Small intestine (tissue), 7 donors: ENCODE data around the gene GRIFIN. TPM values are rescaled to one million over a fixed set of nuclear protein-coding genes. Genes with fewer than 3 reads are reported as not detected.

Experiments
- DNase-seq, 2 donors: peaks; one replicate each; pipeline versions ENCODE4 v3.0.0 to v3.0.0-alpha.2; 2013
- FAIRE-seq: peaks from 2 replicates; lab custom pipeline; 2012; peaks lifted over from hg19 to GRCh38; lab: Jason Lieb, UNC
- H3K27ac ChIP-seq, 3 donors: one replicate each; pipeline ENCODE4 v1.5.1; 2013; ENCODE audit warnings: low read length in 2 of 3, mild to moderate bottlenecking in 2 of 3, control low read depth in 1 of 3, inconsistent platforms in 1 of 3, low read depth in 1 of 3, moderate library complexity in 1 of 3
- H3K27me3 ChIP-seq, 3 donors: one replicate each; pipeline ENCODE4 v1.6.1; 2013; ENCODE audit warnings: low read length in 3 of 3, inconsistent platforms in 1 of 3; ENCODE audit not compliant: control insufficient read depth in 3 of 3, insufficient read depth in 3 of 3
- H3K36me3 ChIP-seq, 3 donors: one replicate each; pipeline ENCODE4 v1.6.1; 2013; ENCODE audit warnings: low read length in 3 of 3, inconsistent platforms in 1 of 3, low read depth in 1 of 3, mild to moderate bottlenecking in 1 of 3, moderate library complexity in 1 of 3; ENCODE audit not compliant: control insufficient read depth in 3 of 3, insufficient read depth in 2 of 3
- H3K4me1 ChIP-seq, 3 donors: one replicate each; pipeline ENCODE4 v1.6.1; 2013; ENCODE audit warnings: low read length in 2 of 3, inconsistent platforms in 1 of 3, low read depth in 1 of 3, mild to moderate bottlenecking in 1 of 3, moderate library complexity in 1 of 3; ENCODE audit not compliant: control insufficient read depth in 3 of 3, insufficient read depth in 2 of 3
- H3K4me3 ChIP-seq, 3 donors: one replicate each; pipeline ENCODE4 v1.5.1; 2013; ENCODE audit warnings: low read length in 3 of 3, control low read depth in 1 of 3, inconsistent platforms in 1 of 3, low read depth in 1 of 3, mild to moderate bottlenecking in 1 of 3, moderate library complexity in 1 of 3
- H3K9me3 ChIP-seq, 2 donors: one replicate each; pipeline ENCODE4 v1.6.1; 2013; ENCODE audit warnings: low read depth in 1 of 2, low read length in 1 of 2; ENCODE audit not compliant: control insufficient read depth in 2 of 2, insufficient read depth in 1 of 2
- WGBS, 3 donors: extraction: QIAGEN DNeasy Blood & Tissue Kit; methylation state at CpG; one replicate each; pipeline ENCODE4 v1.1.7; 2013; 5-methylcytosine and 5-hydroxymethylcytosine counted together
- polyA plus RNA-seq, 4 donors: library from polyadenylated mRNA; stranded (reverse) in 3 of 4; unstranded in 1 of 4; fragments of 200-250 nt in 3 of 4; fragments of 120-200 nt in 1 of 4; gene quantifications; one replicate each; pipeline versions ENCODE4 v1.2.1 to v1.2.3, GENCODE V29; 2013
- donor health status: healthy with polysubstance abuse.
- donor health status: control.
- donor health status: control.
- donor health status: Bipolar disorder and iron deficiency.
- donor health status: healthy.

The GRIFIN gene
- polyA plus RNA-seq, 4 donors: not detected

DNA sequence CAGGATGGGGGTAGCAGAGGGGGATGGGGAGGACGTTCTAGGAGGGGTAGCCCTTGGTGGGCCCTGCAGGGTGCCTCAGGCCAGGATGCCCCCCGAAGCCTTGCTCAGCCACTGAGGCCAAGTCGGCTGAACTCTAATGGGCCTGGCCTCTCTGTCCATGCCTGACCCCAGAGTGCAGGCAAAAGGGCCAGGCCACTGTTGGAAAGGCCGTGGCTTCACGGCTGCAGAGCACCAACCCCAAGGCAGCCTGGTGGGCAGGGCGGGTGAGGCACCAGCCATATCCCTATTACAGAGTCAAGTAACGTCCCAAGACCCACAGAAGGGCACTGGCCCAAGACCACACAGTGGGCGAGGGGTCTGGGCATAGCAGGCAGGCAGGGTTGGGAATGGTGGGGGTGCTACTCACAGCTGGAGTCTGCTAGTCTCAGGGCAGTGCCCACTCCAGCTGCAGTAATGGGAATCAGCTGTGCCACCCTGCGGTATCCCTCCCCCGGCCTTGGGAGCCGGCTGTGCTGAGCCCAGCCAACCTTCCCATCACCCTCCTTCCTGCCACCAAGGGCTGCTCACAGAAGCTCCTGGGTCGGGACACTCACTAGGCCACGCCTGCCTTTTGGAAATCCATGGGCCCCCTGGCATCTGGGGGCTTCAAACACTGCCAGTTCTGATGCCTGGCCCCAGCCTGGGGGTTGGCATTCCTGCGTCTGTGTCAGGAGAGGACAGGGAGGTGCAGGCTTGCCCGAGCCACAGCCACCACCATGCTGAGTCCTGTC is 39.4 kb upstream of the GRIFIN start:
- no peak overlapping the region for H3K27ac ChIP-seq
- FAIRE-seq (no peak), DNase-seq (no peak)
- peaks cover 3 to 38% (median 9%) of the 10 kb centered on the region in 3 donors for H3K4me1 ChIP-seq
- H3K27me3 ChIP-seq: peaks cover 0 to 12% (median 0%) of the 10 kb centered on the region in 3 donors
- 84 to 90% (median 88%) methylated on average over 15 of the region's 15 CpGs for WGBS, 3 donors
- H3K36me3 ChIP-seq: no peaks in the 10 kb centered on the region
- no peak overlapping the region for H3K4me3 ChIP-seq
- no peaks in the 10 kb centered on the region for H3K9me3 ChIP-seq

- Histone ChIP-seq H3K4me3 (no peak overlapping the region), H3K27ac (no peak overlapping the region), H3K27me3 (peaks cover 0 to 12% (median 0%) of the 10 kb centered on the region in 3 donors), H3K9me3 (no peaks in the 10 kb centered on the region), H3K4me1 (peaks cover 3 to 40% (median 9%) of the 10 kb centered on the region in 3 donors), H3K36me3 (no peaks in the 10 kb centered on the region)
- DNase-seq (no peak), FAIRE-seq (no peak)
- WGBS, 3 donors: 77 to 94% (median 86%) methylated on average over 9 of the region's 9 CpGs
These were observed 38.5 kb upstream of the GRIFIN start for GRCh38 chr7:2514473-2515423.

DNA sequence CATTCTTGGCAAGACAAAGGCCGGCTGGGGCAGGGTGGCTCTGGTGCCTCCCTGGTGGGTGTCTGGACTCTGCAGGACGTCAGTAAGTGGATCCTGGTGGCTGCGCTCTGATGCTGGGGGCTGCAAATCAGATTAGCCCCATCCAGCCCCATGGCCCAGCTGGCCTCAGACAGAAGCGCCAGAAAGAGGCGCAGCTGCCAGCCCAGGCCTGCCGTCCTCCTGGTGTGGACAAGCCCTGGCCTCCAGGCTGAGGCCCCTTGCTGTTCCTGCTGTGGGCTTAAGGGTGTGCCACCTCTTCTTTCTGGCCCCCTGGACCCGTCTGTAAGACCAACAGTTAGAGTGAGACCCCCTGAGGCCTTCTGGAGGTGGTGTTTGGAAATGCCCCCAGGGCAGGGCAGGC is 37.5 kb upstream of the GRIFIN start:
- DNase-seq (no peak), FAIRE-seq (no peak)
- peak overlapping the region in 1 of 3 donors; percentile 7 for H3K27ac ChIP-seq
- H3K36me3 ChIP-seq: no peaks in the 10 kb centered on the region
- no peak overlapping the region for H3K4me3 ChIP-seq
- H3K9me3 ChIP-seq: no peaks in the 10 kb centered on the region
- 90 to 93% (median 90%) methylated on average over 7 of the region's 7 CpGs for WGBS, 3 donors
- H3K4me1 ChIP-seq: peaks cover 3 to 39% (median 11%) of the 10 kb centered on the region in 3 donors
- peaks cover 0 to 8% (median 0%) of the 10 kb centered on the region in 3 donors for H3K27me3 ChIP-seq

GRCh38 chr7:2512713-2513112 is 36.5 kb upstream of the GRIFIN start:
- Histone ChIP-seq H3K9me3 (no peaks in the 10 kb centered on the region), H3K36me3 (no peaks in the 10 kb centered on the region), H3K27me3 (no peaks in the 10 kb centered on the region), H3K4me1 (peaks cover 3 to 37% (median 11%) of the 10 kb centered on the region in 3 donors), H3K4me3 (no peak overlapping the region), H3K27ac (peak overlapping the region in 1 of 3 donors; percentile 51)
- DNase-seq (no peak), FAIRE-seq (no peak)
- WGBS, 3 donors: 62 to 75% (median 66%) methylated on average over 3 of the region's 3 CpGs

- no peak for DNase-seq
- Histone ChIP-seq H3K27me3 (no peaks in the 10 kb centered on the region), H3K4me3 (no peak overlapping the region), H3K9me3 (no peaks in the 10 kb centered on the region), H3K36me3 (no peaks in the 10 kb centered on the region), H3K27ac (peak overlapping the region in 2 of 3 donors; percentile 24 to 51), H3K4me1 (peaks cover 3 to 39% (median 11%) of the 10 kb centered on the region in 3 donors)
- WGBS, 3 donors: 5 to 33% (median 28%) methylated on average over 11 to 12 of the region's 12 CpGs
- FAIRE-seq: no peak
These were observed 36.0 kb upstream of the GRIFIN start for GRCh38 chr7:2512179-2512661.

- Histone ChIP-seq H3K27me3 (no peaks in the 10 kb centered on the region), H3K36me3 (no peaks in the 10 kb centered on the region), H3K4me1 (peaks cover 3 to 38% (median 11%) of the 10 kb centered on the region in 3 donors), H3K4me3 (no peak overlapping the region), H3K9me3 (no peaks in the 10 kb centered on the region), H3K27ac (peak overlapping the region in 2 of 3 donors; percentile 24 to 51)
- WGBS, 3 donors: 28 to 37% (median 37%) methylated on average over 18 of the region's 18 CpGs
- FAIRE-seq: no peak
- no peak for DNase-seq
These were observed 35.6 kb upstream of the GRIFIN start for GRCh38 chr7:2511769-2512168.

DNA sequence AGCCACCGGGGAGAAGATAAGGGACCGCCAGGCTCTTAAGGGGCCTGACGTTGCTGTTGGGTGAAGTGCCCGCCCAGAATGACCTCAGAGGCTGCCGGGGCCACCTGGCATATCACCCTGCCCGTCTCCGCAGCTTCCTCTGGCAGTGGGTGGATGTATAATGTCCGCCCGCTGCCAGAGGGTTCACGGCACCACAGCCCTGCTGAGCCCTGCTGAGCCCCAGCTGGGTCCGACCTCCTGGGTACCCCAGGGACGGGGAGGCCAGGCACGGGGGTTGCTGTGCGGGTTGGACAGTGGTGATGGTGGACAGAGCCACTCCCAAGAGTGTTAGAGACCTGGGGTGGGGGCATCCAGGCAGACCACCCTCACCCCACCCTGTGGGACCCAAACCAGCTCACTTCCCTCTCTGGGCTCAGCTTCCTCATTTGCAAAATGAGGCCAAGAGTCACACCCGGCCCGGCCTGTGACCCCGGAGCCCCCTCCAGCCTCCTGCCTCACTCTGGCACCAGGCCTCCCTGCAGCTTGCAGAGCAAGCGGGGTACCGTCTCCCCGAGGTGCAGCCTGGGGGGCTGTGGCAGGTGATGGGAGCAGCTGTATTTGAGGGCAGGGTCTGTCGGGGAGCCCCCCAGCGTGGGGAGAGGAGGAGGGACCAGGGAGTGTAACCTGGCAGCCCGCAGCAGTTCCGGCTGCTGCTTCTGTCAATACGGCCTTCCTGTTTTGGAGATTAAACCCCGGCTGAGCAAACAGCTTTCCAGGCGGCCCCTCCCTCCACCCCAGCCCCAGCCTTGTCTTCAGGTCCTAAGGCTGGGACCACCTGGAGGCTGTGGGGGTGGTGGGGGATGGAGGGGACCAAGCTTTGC is 34.9 kb upstream of the GRIFIN start:
- Histone ChIP-seq H3K4me1 (peaks cover 3 to 35% (median 11%) of the 10 kb centered on the region in 3 donors), H3K27me3 (no peaks in the 10 kb centered on the region)
- no peak for FAIRE-seq

More for the DNA sequence above, 34.9 kb upstream of the GRIFIN start:
- no peak overlapping the region for H3K4me3 ChIP-seq
- H3K9me3 ChIP-seq: no peaks in the 10 kb centered on the region
- peak overlapping the region in 2 of 3 donors; percentile 16 to 51 for H3K27ac ChIP-seq
- H3K36me3 ChIP-seq: no peaks in the 10 kb centered on the region
- 16 to 31% (median 24%) methylated on average over 27 of the region's 27 CpGs for WGBS, 3 donors
- DNase-seq: peak in 1 of 2 donors; percentile 53
